Stimulated activated CD4-positive, alpha-beta T cell treated with anti-CD3 and anti-CD28 coated beads, Interleukin-1b, Interleukin-23, amount 100 ng/mL, for 48 hours (primary cell): Measurements from ENCODE around the gene PLXDC2.

Source experiments
- DNase-seq: peaks from one replicate; pipeline ENCODE4 v3.0.0-alpha.2; 2020

PLXDC2 gene

GRCh38 chr10:19817231-19817933 lies 1.1 kb downstream of the PLXDC2 start:
- no peak for DNase-seq

- no peak for DNase-seq
These were observed 2.6 kb downstream of the PLXDC2 start for GRCh38 chr10:19818876-19819275.

GRCh38 chr10:19819419-19820033 lies 3.3 kb downstream of the PLXDC2 start:
- DNase-seq: no peak

- no peak for DNase-seq
These were observed 8.4 kb downstream of the PLXDC2 start for GRCh38 chr10:19824381-19825342.

GRCh38 chr10:19825700-19826099 lies 9.5 kb downstream of the PLXDC2 start:
- DNase-seq: no peak

- DNase-seq: no peak
These were observed 10.5 kb downstream of the PLXDC2 start for GRCh38 chr10:19826712-19827111.

- DNase-seq: no peak
These were observed 12.2 kb downstream of the PLXDC2 start for GRCh38 chr10:19828278-19829049.

- no peak for DNase-seq
These were observed 16.5 kb downstream of the PLXDC2 start for GRCh38 chr10:19832699-19833098.

GRCh38 chr10:19833170-19833824 lies 17.1 kb downstream of the PLXDC2 start:
- no peak for DNase-seq

GRCh38 chr10:19835952-19836351 lies 19.7 kb downstream of the PLXDC2 start:
- no peak for DNase-seq

GRCh38 chr10:19839090-19839489 lies 22.9 kb downstream of the PLXDC2 start:
- DNase-seq: no peak

- no peak for DNase-seq
These were observed 23.3 kb downstream of the PLXDC2 start for GRCh38 chr10:19839552-19839951.

- DNase-seq: no peak
These were observed 24.5 kb downstream of the PLXDC2 start for GRCh38 chr10:19840776-19841175.

GRCh38 chr10:19843487-19843886 lies 27.3 kb downstream of the PLXDC2 start:
- DNase-seq: no peak

GRCh38 chr10:19845503-19846368 lies 29.5 kb downstream of the PLXDC2 start:
- no peak for DNase-seq

- no peak for DNase-seq
These were observed 31.1 kb downstream of the PLXDC2 start for GRCh38 chr10:19847321-19847720.

- no peak for DNase-seq
These were observed 32.2 kb downstream of the PLXDC2 start for GRCh38 chr10:19848226-19848985.

- DNase-seq: no peak
These were observed 37.6 kb downstream of the PLXDC2 start for GRCh38 chr10:19853831-19854230.

GRCh38 chr10:19857876-19858275 lies 41.6 kb downstream of the PLXDC2 start:
- DNase-seq: no peak

GRCh38 chr10:19860107-19860506 lies 43.9 kb downstream of the PLXDC2 start:
- DNase-seq: no peak
